WERI-Rb-1 (cell line): ENCODE results near the gene SYNJ1.

Experiments
- DNase-seq: peaks from one replicate; pipeline ENCODE4 v3.0.0-alpha.2; 2020
- H3K27ac ChIP-seq: fragments of 250-450 bp; sonication (Bioruptor Pico); 2 replicates; pipeline ENCODE4 v1.5.1; 2020; ENCODE audit warnings: mild to moderate bottlenecking, moderate library complexity
- H3K27me3 ChIP-seq: fragments of 250-450 bp; sonication (Bioruptor Pico); 2 replicates; pipeline ENCODE4 v1.5.1; 2021; ENCODE audit warnings: mild to moderate bottlenecking, low read depth, moderate library complexity; ENCODE audit not compliant: insufficient read depth, severe bottlenecking
- H3K36me3 ChIP-seq: fragments of 250-450 bp; sonication (Bioruptor Pico); 2 replicates; pipeline ENCODE4 v1.5.1; 2020; ENCODE audit warnings: mild to moderate bottlenecking, moderate library complexity
- H3K4me3 ChIP-seq: 2 replicates; pipeline ENCODE4 v1.5.1; 2011; ENCODE audit warnings: low read depth, mild to moderate bottlenecking, control low read depth, low read length
- H3K9me3 ChIP-seq: fragments of 250-450 bp; sonication (Bioruptor Pico); 2 replicates; pipeline ENCODE4 v1.5.1; 2021; ENCODE audit warnings: mild to moderate bottlenecking, moderate library complexity; ENCODE audit not compliant: severe bottlenecking
- TF ChIP-seq, protein P1 (sequence below): IDR thresholded peaks from 2 replicates; pipeline ENCODE4 v1.5.1; 2011; ENCODE audit warnings: low read depth, mild to moderate bottlenecking, control low read depth, inconsistent platforms, low read length

SYNJ1 gene

DNA sequence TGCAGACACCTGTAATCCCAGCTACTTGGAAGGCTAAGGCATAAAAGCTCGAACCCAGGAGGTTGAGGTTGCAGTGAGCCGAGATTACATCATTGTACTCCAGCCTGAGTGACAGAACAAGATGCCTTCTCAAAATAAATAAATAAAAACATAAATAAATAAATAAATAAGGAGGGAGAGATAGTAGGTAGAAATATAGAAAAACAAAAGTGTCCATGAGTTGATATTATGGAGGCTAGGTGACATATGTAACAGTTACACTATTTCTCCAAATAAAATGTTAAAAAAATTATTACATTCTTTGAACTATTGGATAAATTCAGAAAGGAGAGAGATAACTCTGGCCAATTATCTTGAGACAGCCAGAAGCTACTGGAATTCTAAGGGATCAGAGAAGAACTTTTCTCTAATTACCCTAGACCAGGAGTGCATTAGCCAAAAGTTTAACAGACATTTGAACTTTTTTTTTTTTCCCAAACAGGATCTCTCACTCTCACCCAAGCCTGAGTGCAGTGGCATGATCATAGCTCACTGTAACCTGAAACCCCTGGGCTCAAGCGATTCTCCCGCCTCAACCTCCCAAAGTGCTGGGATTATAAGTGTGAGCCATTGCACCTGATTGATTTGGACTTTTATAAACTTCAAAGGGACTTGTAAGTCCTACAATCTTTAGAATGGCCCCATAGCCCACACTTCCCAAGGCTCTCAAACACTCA is 17.6 kb downstream of the SYNJ1 start:
- peaks cover 6% of the 10 kb centered on the region; the same call in 1 of the 2 replicates for H3K36me3 ChIP-seq
- TF ChIP-seq, protein P1, sequence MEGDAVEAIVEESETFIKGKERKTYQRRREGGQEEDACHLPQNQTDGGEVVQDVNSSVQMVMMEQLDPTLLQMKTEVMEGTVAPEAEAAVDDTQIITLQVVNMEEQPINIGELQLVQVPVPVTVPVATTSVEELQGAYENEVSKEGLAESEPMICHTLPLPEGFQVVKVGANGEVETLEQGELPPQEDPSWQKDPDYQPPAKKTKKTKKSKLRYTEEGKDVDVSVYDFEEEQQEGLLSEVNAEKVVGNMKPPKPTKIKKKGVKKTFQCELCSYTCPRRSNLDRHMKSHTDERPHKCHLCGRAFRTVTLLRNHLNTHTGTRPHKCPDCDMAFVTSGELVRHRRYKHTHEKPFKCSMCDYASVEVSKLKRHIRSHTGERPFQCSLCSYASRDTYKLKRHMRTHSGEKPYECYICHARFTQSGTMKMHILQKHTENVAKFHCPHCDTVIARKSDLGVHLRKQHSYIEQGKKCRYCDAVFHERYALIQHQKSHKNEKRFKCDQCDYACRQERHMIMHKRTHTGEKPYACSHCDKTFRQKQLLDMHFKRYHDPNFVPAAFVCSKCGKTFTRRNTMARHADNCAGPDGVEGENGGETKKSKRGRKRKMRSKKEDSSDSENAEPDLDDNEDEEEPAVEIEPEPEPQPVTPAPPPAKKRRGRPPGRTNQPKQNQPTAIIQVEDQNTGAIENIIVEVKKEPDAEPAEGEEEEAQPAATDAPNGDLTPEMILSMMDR, result no peak

DNA sequence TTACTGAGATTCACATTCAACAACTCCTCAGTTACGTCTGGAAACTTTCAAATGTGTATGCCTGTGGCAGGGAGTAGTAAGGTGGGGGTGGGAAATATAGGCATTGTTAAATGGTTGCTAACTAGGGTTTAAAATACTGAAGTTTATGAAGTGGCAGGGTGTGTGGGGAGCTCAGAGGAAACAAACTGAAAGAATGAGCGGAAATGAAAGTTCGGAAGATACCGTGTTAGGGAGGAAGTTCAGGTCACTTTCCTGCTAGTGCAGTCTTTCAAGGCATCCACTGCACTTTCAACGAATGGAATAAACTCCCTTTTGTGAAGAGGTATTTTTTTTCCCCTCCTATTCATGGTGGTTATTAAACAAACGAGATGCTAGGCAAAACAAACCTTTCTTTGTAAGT is 19.7 kb downstream of the SYNJ1 start:
- no peak overlapping the region for H3K4me3 ChIP-seq
- no peaks in the 10 kb centered on the region for H3K9me3 ChIP-seq
- TF ChIP-seq, protein P1, result no peak
- no peak for DNase-seq
- H3K27me3 ChIP-seq, result no peaks in the 10 kb centered on the region
- no peak overlapping the region for H3K27ac ChIP-seq
- H3K36me3 ChIP-seq, result peaks cover 11% of the 10 kb centered on the region

More for the DNA sequence above, 17.6 kb downstream of the SYNJ1 start:
- Histone ChIP-seq H3K4me3 (no peak overlapping the region), H3K27me3 (no peaks in the 10 kb centered on the region), H3K9me3 (no peaks in the 10 kb centered on the region), H3K27ac (no peak overlapping the region)
- no peak for DNase-seq

DNA sequence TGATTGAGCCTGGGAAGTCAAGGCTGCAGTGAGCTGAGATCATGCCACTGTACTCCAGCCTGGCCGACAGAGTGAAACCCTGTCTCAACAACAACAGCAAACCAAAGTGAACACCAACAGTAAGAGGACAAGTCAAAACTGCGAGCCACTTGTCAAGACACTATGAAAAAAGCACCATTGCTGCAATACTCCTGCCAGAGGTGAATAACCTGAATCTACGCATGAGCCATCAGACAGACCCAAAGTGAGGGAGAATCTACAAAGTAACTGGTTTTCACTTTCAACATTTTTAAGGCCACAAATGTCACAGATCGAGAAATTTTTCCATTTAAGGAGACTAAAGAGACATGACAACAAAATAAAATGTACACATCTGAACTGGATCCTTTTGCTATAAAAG is 21.9 kb downstream of the SYNJ1 start:
- no peak for DNase-seq
- TF ChIP-seq, protein P1, result no peak
- H3K4me3 ChIP-seq, result no peak overlapping the region
- H3K36me3 ChIP-seq, result peaks cover 17% of the 10 kb centered on the region
- H3K27ac ChIP-seq, result no peak overlapping the region
- no peaks in the 10 kb centered on the region for H3K27me3 ChIP-seq
- H3K9me3 ChIP-seq, result no peaks in the 10 kb centered on the region

DNA sequence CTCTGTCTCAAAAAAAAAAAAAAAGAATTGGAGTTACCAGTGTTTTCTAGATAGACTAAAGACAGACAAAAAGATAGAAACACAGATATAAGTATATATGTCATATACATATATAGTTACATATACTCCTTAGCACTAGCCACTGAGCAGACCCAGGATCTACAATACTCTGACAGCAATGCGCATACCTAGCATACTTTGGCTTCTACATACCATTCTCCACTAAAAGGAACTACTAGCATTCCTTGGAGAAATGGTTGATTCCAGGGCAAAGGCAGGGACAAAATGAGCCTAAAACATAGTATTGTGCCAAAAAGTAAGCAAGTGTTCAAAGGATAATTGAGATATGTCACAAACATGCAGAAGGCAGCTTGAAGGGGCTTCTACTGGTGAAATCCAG is 22.7 kb downstream of the SYNJ1 start:
- TF ChIP-seq, protein P1, result no peak

DNA sequence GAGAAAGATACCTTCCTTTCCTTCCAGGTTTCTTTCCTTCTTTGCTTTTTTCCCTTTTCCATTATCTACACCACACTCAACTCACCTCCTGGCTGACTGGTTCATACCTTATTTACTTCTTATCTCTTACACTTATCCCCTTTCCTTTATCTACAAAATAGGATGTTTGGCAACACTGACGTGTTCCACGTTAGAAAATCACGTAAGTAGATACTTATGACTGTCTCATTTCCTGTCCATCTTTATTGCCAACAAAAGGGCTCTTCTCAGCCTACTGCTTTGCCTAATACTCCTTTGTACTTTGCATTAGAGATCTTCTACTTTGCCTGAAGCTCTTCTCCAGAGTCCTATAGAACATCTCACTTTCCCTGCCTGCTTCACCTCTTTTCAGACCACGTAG is 25.1 kb downstream of the SYNJ1 start:
- no peak for DNase-seq
- H3K4me3 ChIP-seq, result no peak overlapping the region
- peaks cover 42% of the 10 kb centered on the region for H3K36me3 ChIP-seq
- H3K9me3 ChIP-seq, result no peaks in the 10 kb centered on the region
- no peak overlapping the region for H3K27ac ChIP-seq
- no peaks in the 10 kb centered on the region for H3K27me3 ChIP-seq
- TF ChIP-seq, protein P1, result no peak

More for the DNA sequence above, 22.7 kb downstream of the SYNJ1 start:
- H3K4me3 ChIP-seq, result no peak overlapping the region
- H3K27ac ChIP-seq, result no peak overlapping the region
- no peaks in the 10 kb centered on the region for H3K27me3 ChIP-seq
- H3K9me3 ChIP-seq, result no peaks in the 10 kb centered on the region
- no peak for DNase-seq
- peaks cover 22% of the 10 kb centered on the region for H3K36me3 ChIP-seq
